Superior temporal gyrus (tissue), 1 donor: Measurements from ENCODE around the gene RHOT2.

Experiments
- DNase-seq: peaks from one replicate; pipeline ENCODE4 v3.0.0-alpha.2; 2016; ENCODE audit errors: extremely low spot score

The RHOT2 gene

DNA sequence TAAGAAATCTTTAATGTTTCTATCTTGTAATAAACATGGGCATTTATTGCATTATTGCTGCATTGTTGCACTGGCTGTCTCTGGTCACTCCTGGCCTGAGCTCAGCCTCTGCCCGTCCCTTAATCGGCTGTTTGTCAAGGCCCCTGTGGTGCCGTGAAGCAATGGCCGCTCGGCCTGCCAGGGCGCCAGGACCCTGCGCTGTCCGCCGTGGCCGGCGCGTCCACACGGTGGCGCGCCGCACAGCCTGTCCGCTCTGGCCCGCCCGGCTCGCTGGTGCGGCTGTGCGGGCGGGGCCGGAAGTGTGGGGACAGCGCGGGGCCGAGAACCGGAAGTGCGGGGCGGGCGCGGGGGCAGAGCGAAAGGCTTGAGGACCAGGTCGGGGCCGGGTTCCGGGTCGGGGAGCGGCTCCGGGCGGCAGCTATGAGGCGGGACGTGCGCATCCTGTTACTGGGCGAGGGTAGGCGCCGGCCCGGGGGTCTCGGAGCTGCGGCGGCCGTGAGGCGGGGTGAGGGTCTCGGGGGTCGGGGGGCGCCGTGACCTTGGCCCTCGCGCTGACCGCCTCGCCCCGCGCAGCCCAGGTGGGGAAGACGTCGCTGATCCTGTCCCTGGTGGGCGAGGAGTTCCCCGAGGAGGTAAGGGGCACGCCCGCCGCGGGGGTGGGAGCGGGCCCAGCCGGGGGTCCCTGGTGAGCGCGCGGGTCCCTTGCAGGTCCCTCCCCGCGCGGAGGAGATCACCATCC, at the start of gene RHOT2:
RHOT2 (plus strand) TSS at position 353 of the 739 bp plus-strand sequence; CDS start at position 421, 68 bp downstream.
- peak; percentile 93 for DNase-seq

DNA sequence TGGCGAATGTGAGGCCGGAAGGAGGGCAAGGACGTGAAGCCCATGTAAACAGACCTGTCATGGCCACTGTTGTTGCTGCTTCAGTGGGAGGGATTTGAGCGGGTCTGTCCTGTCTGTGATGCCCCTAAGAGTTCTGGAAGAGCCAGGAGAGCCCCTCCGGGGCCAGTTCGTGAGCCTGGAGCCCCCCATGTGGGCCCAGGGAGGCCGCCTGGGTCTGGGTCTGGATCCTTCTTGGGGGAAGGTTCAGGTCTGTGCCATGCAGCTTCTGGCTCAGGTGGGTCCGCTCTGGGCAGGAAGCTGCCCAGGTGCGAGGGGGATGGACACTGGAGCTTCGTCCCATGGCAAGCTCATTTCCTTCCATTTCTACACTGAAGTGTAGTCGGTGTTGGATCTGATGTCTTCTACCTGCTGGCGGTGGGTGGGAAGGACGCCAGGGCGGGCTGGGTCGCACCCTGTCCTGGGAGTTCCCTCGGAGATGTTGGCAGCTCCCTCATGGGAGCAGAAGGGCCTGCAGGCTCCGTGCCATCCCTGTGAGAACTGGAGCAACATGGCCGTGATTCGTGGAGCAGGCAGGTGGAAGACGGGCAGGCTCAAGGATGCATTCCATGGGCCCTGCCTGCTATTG, 48.3 kb upstream of the RHOT2 start:
- DNase-seq = no peak

DNA sequence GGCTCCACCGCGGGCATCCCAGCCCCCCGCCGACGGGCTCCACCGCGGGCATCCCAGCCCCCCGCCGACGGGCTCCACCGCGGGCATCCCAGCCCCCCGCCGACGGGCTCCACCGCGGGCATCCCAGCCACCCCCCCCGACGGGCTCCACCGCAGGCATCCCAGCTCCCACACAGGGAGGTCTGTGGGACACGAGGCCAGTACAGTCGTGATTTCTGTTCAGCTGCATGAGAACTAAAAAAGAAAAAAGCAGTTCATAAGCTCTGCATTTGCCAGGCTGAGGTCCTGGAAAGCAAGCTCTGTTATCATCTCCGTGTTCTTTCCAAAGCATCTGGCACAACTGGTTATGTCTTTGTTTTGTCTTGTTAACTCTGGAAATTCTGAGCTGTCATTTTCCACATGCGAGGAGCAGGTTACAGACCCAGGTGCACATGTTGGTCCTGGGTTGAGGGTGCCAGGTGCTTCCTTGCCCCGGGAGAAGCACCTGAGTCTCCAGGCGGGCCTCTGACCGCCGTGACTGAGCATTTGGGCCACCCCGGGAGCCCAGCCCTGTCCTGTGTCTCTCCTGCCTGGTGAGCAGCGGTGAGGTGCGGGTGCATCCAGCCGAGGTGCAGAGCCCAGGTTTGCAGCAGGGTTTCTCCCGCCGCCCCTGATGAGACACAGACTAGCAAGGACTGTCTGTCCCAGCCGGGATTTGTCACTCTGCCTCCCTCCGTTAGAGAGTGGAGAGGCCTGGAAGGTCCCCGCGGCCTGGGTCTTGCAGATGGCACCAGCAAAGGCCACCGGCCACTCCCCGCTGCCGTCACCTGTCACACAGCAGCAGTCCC, 47.0 kb upstream of the RHOT2 start:
- DNase-seq = peak; percentile 16

DNA sequence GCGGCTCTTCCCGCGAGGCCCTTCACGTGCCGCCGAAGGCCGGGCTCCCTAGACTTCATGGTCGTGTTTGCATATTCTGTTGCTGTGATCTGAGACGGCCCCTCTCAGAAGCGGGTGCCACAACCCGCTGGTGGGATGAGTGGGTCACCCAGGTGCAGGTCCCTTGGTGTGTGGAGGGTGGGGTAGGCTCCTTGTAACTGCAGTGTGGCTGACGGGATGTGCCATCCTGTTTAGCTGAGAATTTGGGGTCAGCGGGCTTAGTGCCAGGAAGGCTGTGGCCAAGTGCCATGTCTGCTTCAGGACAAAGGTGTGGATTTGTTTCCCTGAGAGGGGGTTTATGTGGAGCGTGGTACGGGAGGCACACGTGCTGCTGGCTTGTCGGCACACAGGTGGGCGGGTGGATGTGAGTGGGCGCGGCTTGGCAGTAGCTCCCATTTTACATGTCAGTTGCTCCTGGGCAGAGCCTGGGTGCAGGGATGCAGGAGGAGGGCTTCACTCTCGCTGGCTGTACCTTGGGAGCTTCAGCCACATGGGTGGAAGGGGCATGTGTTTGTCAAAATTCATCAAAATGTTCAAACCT, 46.3 kb upstream of the RHOT2 start:
- DNase-seq = peak; percentile 18

DNA sequence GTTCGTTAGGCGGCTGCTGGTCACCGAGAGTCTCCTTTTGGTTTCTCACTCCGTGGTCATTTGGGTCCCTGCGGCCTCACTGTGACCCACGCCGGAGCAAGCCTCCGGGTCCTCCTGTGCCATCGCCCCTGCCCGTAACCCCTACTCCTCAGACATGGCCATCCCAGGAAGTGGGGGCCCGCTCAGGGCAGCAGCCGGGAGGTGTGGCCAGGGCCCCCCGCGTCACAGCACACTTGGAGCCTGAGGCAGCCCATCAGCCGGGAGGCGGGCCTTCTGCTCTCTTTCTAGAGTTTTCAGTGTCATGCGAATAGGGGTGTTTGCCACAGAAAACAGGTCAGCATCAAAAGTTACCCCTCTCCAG, 45.0 kb upstream of the RHOT2 start:
- no peak for DNase-seq

DNA sequence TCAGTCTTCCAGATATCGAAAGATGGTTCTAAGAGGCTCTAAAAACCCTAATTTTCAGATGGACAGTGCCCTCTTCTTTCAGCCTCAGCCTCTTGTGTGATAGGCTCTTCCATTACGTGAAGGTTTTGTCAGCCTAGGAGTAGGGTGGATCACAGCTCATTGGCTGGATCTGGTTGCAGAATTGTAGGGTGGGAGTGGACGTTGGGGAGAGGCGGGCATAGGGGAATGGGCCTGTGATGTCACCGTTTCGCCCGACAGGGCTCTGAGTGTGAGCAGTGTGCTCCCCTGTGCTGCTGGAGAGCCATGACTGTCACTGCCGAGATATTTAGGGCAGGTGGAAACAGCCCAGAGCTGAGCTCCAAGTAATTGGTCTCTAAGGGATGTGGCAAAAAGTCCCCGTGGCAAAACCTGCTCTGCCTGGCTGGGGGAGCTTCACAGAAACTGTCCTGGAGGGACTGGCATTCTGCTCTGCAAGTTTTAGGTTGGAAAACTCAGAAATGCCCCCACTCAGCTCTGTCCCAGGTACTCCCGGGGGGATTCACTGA, 43.3 kb upstream of the RHOT2 start:
- peak; percentile 13 for DNase-seq

DNA sequence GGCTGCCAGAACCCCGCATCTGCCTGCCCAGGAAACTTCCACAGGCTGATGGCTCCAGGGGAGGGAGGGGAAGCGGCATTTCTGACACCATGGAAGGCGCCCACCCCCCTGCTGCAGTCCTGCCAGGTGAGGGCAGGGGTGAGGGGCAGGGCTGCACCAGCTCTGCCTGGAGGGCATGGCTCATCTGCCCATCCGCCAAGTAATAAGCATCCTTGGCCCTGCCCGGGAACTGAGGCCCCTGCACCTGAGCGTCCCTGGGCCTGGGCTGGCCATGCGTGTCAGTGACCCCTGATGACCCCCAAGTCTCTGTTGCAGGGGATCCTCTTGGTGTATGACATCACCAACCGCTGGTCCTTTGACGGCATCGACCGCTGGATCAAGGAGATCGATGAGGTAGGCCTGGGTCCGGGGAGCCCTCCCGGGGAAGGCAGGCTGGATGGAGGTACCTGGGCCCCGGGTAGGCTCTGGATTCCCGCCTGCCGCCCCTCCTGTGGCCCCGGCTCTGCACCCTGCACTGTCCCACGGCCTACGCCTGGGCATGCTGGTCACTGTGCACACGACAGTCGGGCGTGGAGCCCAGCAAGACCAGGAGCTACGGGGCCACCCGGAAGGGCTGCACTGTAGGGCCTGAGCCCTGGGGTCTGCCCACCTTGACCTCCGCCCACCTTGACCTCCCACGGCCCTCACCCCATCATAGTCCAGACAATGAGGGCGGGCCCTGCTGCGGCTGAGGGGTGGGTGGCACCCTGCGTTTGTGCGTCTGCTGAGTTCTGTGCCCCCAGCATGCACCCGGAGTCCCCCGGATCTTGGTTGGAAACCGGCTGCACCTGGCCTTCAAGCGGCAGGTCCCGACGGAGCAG, 42.6 kb upstream of the RHOT2 start:
- DNase-seq = no peak

DNA sequence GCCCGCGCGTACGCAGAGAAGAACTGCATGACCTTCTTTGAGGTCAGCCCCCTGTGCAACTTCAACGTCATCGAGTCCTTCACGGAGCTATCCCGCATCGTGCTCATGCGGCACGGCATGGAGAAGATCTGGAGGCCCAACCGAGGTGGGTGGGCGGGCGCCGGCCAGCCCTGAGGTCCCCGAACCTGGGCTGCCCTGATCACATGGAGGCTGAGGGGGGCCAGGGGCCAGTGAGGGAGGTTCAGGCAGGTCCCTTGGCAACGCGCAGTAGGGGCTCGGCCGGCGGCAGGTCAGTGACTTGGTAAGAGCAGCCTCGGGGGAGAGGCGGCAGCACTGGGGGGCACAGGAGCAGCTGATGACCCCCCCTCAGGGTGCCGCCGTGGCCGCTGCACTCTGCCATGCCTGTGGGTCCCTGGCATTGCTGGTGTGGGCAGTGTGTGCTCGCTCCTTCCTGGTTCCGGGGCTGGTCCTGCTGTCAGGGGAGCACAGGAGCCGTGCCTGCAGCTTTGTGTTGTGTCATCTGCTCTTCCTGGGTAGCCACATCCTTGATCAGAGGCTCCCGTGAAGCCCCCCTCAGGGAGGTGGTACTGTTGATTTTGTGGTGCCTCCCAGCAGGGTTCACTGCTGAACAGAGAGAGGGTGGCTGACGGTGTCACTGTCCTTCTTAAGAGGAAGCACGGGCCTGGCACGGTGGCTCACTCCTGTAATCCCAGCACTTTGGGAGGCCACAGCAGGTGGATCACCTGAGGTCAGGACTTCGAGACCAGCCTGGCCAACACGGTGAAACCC, 41.8 kb upstream of the RHOT2 start:
- no peak for DNase-seq

DNA sequence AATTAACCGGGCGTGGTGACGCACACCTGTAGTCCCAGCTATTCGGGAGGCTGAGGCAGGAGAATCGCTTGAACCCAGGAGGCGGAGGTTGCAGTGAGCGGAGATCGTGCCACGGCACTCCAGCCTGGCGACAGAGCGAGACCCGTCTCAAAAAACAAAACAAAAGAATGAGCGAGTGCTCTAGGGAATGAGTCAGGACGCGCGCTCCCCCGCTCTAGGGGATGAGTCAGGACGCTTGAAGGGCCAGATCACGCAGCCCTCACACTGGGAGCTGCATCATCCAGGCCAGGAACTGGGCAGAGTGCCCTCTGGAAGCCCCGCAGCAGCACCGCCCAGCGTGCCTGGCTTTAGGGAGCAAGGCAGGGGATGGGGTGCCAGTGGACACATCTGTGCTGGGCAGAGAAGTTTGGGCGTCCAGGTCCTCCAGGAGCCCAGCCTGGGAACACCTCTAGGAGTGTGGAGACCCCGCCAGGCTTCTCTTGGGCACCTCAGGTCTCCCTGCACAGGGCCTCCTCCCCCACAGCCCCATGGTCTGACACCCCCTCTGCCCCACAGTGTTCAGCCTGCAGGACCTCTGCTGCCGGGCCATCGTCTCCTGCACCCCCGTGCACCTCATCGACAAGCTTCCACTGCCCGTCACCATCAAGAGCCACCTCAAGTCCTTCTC, 41.0 kb upstream of the RHOT2 start:
- peak; percentile 35 for DNase-seq

DNA sequence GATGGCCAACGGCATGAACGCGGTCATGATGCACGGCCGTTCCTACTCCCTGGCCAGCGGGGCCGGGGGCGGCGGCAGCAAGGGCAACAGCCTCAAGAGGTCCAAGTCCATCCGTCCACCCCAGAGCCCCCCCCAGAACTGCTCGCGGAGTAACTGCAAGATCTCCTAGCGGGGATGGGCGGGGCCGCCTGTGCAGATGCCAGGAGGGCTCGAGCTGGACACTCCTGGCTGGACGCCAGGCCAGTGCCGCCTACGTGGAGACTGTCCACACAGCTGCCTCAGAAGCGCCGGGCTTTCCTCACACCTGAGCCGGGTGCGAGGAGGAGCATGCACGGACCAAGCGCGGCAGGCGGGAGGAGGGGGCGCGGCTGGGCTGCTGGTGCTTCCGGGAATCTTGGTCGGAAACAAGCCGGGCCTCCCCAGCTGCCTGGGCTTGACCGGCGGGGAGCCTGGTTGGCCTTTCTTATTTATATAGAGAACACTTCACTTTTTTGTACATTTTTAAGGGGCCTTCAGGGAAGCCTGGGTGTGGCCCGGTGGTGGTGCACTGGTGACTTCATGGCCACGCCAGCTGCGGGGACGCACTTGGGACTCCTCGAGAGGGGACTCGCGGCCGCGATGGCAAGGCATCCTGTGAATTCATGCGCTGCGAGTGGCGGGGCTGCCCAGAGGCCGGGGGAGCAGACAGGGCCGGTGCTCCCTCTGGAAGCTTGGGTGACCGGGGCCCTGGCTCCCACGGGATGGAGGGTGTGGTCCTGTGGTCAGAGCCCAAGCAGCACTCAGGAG, 40.3 kb upstream of the RHOT2 start:
- no peak for DNase-seq

DNA sequence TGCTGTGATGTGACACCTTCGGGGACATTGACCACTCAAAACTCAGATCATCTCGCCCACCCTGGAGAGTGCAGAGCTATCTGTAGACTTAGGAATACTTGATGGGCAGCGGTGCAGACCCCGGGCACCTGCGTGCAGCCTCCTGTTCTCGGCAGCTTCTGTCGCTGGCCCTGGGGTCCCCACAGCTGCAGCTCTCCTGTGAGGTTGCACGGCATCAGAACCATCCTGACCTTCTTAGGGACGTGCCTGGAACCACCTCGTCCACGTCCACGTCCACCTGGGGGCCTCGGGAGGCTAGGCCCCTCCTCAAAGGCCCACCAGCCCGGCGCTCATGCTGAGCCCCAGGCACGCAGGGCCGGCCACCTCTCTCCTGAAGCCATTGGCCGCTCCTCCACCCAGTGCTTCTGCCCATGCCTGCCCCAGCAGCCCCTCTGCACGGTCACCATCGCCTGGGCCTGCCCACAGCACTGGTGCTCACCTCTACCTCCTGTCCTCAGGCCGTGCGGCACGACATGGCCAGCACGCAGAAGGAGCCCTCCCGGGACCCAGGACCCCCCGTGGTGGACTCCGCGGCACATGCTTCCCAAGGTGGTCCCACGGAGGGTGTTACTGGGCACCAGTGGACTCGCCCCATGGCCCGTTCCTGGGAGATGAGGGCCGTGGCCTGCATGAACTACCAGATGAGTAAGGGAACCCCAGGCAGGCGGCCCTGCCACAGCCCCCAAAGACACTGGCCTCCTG, 39.4 kb upstream of the RHOT2 start:
- DNase-seq = no peak

DNA sequence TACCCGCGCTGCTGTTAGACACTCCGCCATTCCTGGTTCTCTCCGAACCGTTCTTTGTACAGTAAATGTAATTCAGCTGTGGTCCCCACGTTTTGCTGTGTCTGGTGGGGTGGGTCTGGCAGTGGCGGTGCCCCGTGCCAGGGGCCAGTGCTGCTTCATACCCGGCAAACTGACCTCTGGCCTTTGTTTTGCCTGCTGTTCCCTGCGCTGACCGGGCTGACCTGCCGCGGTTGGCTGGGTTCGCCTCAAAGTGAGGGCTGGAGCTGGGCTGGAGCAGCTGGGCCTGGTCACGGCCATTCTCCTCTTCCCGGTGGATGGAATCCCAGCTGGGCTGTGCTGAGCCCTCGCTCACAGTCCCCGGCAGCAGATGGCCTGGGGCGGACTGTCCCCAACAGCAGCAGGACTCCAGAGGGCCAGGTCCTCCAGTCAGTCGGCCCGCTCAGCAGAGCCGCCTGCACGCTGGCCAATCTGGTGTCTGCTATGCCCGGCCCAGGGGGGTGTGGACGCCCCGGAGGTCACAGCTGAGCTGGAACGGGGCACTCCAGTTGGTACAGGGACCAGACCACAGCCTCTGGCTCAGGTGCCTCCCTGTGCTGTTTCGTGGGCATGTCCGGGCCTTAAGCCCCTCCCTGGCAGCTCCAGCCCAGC, 38.6 kb upstream of the RHOT2 start:
- no peak for DNase-seq

DNA sequence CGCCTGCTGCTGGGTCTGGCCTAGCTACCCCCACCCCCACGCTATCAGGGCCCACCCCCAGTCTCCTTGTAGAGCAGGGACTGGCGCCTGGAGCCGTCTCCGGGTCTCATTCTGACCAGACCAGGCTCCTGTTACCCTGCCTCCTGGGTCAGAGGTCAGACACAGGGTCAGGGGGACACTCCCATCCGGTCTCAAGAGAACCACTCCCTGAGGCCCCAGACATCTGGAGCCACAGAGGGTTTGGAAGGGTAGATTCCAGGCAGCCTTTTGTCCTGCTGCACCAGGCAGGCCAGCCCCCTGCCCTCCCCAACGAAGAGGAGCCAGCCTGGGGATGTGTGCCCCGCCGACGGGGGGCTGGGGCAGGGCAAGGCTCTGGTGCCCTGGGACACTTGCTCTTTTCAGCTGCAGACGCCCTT, 38.1 kb upstream of the RHOT2 start:
- DNase-seq = no peak

DNA sequence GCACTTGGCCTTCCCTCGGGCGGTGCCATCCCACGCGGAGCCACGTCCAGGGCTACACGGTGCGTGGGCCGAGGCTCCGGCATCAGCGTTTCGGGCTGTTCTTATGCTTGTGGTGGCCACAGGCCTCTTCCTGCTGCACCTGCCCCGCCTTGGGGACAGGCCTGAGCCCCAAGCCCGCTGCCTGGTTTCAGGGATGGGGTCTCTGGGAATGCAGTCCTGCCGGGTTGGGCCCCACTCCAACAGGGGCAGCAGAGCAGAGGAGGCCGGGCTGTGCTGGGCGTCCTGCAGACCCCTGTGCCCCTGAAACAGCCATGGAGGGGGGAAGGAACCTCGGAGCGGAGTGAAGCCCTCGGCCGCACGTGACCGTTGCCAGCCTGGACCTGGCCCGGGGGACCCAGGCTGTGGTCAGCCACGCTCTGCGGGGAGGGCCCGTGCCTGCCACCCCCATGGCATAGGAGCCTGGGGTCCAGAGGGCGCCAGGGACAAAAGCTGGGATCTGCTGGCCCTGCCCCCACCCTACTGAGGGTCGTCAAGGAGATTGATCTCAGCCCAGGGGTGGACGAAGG, 37.6 kb upstream of the RHOT2 start:
- no peak for DNase-seq

DNA sequence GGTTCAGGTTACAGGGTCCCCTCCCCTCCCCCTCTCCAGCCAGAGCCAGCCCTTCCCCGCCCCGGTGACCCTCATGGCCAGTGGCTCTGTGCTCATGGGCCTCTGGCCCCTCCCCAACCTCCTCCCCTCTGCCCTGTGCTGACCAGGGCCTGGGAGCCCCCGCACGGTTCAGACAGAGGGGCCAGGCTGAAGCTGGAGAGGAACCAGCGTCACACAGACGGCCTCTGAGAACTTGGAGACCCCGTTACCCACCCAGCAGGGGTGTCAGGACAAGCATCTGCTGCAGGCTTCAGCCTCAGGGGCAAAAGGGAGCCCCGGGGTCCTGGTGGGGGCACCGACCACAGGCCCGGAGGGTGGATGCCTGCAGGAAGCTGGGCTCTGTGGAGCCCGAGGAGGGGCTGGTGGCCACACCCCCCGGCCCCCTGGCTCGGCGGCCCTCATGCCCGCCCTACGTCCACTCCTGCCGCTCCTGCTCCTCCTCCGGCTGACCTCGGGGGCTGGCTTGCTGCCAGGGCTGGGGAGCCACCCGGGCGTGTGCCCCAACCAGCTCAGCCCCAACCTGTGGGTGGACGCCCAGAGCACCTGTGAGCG, 37.0 kb upstream of the RHOT2 start, which contains the start of gene WFIKKN1:
WFIKKN1 (plus strand) TSS at position 171 of the 591 bp plus-strand sequence; CDS start at position 440, 269 bp downstream.
- no peak for DNase-seq

DNA sequence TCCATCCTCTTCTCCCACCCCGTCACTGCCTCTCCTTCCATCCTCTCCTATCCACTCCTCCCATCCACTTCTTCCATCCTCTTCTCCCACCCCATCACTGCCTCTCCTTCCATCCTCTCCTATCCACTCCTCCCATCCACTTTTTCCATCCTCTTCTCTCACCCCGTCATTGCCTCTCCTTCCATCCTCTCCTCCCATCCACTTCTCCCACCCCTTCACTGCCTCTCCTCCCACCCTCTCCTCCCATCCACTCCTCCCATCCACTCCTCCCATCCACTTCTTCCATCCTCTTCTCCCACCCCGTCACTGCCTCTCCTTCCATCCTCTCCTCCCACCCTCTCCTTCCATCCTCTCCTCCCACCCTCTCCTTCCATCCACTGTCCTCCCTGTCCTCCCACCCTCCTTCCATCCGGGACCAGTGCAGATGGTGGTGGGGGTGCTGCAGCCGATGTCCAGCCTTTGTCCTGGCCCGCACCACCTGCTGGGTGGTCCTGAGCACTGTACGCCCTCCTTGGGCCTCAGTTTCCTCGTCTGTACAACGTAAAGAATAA, 36.0 kb upstream of the RHOT2 start:
- DNase-seq = no peak
